H1 (cell line): ENCODE data around the gene ZFR.

Experiments used
- CBX5 ChIP-seq: fragments of 300-800, 300-1000 bp; sonication (generic); IDR thresholded peaks from 2 replicates; pipeline ENCODE4 v1.7.1; 2016; ENCODE audit warnings: antibody characterized with exemption, low read length, low read depth
- EP300 ChIP-seq, 2 experiments: IDR thresholded peaks; 1 replicate in 1 of 2; 2 replicates in 1 of 2; pipeline ENCODE4 v1.6.1; 2011 to 2012; ENCODE audit warnings: low read depth in 2 of 2, low read length in 2 of 2, mild to moderate bottlenecking in 2 of 2, borderline replicate concordance in 1 of 2, inconsistent platforms in 1 of 2, moderate library complexity in 1 of 2
- MAFK ChIP-seq: IDR thresholded peaks from 2 replicates; pipeline ENCODE4 v1.6.1; 2012; ENCODE audit warnings: low read depth, mild to moderate bottlenecking, improper control_type of control experiment, low read length
- POLR2A ChIP-seq, 2 experiments: IDR thresholded peaks; 1 replicate in 1 of 2; 2 replicates in 1 of 2; pipeline ENCODE4 v1.6.1; 2011; ENCODE audit warnings: low read depth in 2 of 2, low read length in 2 of 2, mild to moderate bottlenecking in 2 of 2; ENCODE audit errors: control extremely low read depth in 1 of 2
- RAD21 ChIP-seq, 2 experiments: IDR thresholded peaks in 1 of 2; conservative IDR thresholded peaks in 1 of 2; 2 replicates each; pipeline ENCODE4 v1.6.1; 2011; ENCODE audit warnings: low read depth in 2 of 2, low read length in 2 of 2, improper control_type of control experiment in 1 of 2, inconsistent platforms in 1 of 2, mild to moderate bottlenecking in 1 of 2, moderate library complexity in 1 of 2
- SIN3A ChIP-seq, 2 experiments: IDR thresholded peaks in 1 of 2; conservative IDR thresholded peaks in 1 of 2; 2 replicates each; pipeline ENCODE4 v1.6.1; 2011 to 2012; ENCODE audit warnings: low read length in 2 of 2, improper control_type of control experiment in 1 of 2, low read depth in 1 of 2, mild to moderate bottlenecking in 1 of 2
- TF ChIP-seq, protein P1 (sequence below), 3 experiments: IDR thresholded peaks; 1 replicate in 2 of 3; 2 replicates in 1 of 3; pipeline versions ENCODE4 v1.5.1 to v1.6.1; 2011; ENCODE audit warnings: low read length in 3 of 3, mild to moderate bottlenecking in 3 of 3, inconsistent platforms in 2 of 3, low read depth in 1 of 3, moderate library complexity in 1 of 3; ENCODE audit not compliant: insufficient read depth in 1 of 3; ENCODE audit errors: control extremely low read depth in 1 of 3

DNA sequence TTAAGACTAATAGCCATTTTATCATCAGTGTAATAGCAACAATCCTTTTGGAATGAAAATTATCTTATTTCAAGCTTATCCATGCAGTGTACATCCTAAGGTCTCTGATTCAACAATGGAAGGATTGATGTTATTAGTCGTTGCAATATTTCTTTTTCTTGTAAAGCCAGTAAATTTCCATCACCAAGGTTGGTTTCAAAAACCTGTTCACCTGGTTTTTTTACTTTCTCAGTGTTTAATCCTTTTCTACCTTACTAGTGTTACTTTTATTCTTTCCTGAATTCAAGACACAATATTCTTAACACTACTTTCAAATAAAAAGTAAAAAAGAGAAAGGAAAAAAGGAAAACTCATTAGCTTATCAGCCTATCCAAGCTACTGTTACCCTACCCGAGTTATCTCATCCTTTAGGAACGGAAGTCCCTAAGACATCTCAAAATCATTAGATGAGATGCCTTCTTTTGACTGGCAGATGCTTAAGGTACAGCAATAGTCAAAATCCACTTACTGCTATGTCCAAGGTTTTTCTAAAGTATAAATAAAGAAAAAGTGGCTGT lies 5.4 kb downstream of the ZFR start:
- no peak for TF ChIP-seq MAFK
- TF ChIP-seq RAD21 (IDR thresholded peaks at IDR 0.05 in 1 of 2, conservative IDR thresholded peaks at IDR 0.05 in 1 of 2; ENCODE audit: low read depth in 2 of 2, low read length in 2 of 2), result no peak
- TF ChIP-seq EP300 (IDR thresholded peaks at IDR 0.05; ENCODE audit: borderline replicate concordance in 1 of 2, low read depth in 2 of 2, low read length in 2 of 2), result no peak
- TF ChIP-seq SIN3A (conservative IDR thresholded peaks at IDR 0.05 in 1 of 2, IDR thresholded peaks at IDR 0.05 in 1 of 2; ENCODE audit: low read depth in 1 of 2, low read length in 2 of 2), result no peak
- no peak for TF ChIP-seq CBX5
- no peak for TF ChIP-seq POLR2A (IDR thresholded peaks at IDR 0.05; ENCODE audit: control extremely low read depth in 1 of 2, low read depth in 2 of 2, low read length in 2 of 2)
- TF ChIP-seq, protein P1, sequence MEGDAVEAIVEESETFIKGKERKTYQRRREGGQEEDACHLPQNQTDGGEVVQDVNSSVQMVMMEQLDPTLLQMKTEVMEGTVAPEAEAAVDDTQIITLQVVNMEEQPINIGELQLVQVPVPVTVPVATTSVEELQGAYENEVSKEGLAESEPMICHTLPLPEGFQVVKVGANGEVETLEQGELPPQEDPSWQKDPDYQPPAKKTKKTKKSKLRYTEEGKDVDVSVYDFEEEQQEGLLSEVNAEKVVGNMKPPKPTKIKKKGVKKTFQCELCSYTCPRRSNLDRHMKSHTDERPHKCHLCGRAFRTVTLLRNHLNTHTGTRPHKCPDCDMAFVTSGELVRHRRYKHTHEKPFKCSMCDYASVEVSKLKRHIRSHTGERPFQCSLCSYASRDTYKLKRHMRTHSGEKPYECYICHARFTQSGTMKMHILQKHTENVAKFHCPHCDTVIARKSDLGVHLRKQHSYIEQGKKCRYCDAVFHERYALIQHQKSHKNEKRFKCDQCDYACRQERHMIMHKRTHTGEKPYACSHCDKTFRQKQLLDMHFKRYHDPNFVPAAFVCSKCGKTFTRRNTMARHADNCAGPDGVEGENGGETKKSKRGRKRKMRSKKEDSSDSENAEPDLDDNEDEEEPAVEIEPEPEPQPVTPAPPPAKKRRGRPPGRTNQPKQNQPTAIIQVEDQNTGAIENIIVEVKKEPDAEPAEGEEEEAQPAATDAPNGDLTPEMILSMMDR (IDR thresholded peaks at IDR 0.05; ENCODE audit: control extremely low read depth in 1 of 3, insufficient read depth in 1 of 3, low read depth in 1 of 3, low read length in 3 of 3), result no peak
